HG03064 (cell line): Measurements from ENCODE around the gene RC3H2.
"Not testable (repeated sequence)": the region's sequence is repeated elsewhere in the genome, so short reads cannot be mapped to it uniquely, and the experiment has no call there.

Experiments
- ATAC-seq: cut with Tn5 transposase; IDR thresholded peaks from one replicate; pipeline ENCODE4 v1.9.1; 2021; ENCODE audit warnings: low read depth; ENCODE audit not compliant: unreplicated experiment

The RC3H2 gene

DNA sequence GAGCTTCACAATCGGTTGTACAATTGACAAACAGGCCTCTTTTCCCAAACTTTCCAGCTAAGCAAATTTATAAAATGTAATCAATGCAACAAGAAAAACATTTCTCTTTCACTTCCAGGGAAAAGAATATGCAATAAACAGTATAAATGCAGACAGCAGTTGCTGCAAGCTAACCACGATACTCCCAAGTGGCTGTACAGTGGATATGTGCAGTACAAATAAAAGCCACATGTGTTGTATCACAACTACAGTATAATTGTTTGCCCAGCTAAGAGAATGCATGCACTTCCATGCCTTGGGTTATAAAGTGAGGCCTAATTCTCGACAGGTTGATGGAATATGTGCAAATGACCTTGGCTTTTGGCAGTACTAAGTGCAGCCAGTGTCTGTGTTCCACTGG lies 60.0 kb downstream of the RC3H2 start:
- ATAC-seq, result no peak

DNA sequence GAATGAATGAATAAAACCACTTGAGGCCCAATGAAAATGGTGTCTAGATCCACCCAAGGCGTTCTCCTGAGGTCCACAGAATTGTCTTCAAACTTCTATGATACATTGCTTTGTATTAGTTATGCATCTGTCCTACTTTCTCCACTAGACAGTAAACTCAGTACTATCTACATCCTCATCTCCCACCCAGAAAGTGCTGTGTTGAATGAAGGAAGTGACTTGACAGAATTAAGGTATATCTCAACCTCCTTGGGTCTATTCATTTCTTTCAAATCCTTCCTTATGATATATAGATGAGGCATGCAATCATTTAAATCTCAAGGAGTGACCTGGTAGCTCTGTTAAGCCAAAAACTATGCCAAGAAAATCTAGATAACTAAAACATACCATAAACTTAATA lies 61.0 kb downstream of the RC3H2 start:
- no peak for ATAC-seq

DNA sequence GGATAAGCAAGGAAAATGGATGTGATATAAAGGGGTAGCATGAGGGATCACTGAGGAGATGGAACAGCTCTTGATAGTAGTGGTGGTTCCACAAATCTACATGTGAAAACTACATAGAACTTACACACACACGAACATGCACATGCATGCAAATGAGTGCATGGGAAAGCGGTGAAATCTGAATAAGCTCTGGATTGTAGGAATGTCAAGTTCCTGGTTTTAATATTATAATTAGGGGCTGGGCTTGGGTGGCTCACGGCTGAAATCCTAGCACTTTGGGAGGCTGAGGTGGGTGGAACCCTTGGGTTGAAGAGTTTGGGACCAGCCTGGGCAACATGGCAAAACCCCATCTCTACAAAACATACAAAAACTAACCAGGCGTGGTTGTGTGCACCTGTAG lies 63.7 kb downstream of the RC3H2 start:
- no peak for ATAC-seq

DNA sequence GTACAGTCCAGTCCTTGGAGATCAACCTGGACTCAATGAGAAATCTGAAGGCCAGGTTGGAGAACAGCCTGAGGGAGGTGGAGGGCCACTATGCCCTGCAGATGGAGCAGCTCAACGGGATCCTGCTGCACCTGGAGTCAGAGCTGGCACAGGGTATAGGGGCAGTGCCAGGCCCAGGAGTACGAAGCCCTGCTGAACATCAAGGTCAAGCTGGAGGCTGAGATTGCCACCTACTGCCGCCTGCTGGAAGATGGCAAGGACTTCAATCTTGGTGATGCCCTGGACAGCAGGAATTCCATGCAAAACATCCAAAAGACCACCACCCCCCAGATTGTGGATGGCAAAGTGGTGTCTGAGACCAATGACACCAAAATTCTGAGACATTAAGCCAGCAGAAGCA lies 66.7 kb downstream of the RC3H2 start:
- not testable (repeated sequence) for ATAC-seq

DNA sequence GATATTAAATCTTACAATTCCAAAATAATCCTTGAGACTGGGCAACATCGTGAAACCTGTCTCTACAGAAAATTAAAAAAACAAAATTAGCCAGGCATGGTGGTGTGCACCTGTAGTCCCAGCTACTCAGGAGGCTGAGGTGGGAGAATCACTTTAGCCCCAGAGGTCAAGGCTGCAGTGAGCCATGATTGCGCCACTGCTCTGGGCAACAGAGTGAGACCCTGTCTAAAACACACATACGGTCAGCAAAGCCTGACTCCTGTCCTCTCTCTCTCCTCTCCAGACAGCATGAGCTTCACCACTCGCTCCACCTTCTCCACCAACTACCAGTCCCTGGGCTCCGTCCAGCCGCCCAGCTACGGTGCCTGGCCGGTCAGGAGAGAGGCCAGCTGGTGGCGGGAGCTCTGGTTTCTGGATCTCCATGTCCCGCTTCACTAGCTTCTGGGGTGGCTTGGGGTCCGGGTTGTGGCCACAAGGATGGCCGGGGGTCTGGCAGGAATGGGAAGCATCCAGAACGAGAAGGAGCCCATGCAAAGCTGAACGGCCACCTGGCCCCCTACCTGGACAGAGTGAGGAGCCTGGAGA lies 67.8 kb downstream of the RC3H2 start:
- ATAC-seq, result no peak

DNA sequence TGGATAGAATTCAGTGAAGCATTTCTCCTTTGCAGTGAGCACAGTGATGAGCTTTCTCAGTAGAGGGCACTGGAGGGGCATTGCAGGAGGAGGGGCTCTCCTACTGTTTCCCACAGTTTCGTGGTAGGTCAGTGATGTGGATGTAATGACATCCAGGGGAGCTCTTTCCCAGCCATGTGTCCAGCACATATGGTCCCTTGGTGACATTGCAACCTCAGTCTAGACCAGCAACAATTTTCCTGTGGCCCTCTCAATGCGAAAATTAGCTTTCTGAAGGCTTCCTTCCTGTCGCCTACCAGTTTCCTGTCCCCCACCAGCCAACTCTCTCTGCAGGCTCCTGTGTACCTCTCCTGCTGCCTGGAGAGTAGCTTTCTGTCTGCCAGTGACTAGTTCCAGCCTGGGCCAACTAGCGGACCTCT lies 69.8 kb downstream of the RC3H2 start:
- ATAC-seq, result no peak

DNA sequence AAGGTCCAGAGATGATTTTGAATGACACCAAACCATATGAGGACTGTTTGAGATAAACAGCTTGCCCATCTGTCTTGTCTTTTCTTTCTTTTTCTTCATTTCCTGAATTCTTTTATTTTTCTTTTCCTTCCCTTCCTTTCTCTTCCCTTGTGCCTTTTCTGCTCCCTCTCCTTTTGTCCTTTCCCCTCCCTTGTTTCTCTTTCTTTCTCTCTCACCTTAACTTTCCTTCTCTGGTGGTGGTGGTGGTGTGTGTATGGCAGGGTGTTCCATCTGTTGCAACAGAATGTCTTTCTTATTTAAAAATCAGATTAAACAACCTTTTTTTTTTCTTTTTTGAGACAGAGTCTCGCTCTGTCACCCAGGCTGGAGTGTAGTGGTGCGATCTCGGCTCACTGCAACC lies 73.0 kb downstream of the RC3H2 start:
- ATAC-seq, result no peak

DNA sequence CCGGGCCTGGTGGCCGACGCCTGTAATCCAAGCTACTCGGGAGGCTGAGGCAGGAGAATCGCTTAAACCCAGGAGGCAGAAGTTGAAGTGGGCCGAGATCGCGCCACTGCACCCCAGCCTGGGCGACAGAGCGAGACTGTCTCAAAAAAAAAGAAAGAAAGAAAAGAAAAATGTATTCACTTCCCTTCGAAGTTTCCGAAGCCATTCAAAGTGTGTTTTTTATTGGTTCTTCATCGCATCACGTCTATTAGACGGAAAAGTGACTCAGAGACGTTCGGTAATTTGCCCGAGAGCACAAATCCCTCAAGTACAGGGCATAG lies 76.2 kb downstream of the RC3H2 start:
- ATAC-seq, result not testable (repeated sequence)

DNA sequence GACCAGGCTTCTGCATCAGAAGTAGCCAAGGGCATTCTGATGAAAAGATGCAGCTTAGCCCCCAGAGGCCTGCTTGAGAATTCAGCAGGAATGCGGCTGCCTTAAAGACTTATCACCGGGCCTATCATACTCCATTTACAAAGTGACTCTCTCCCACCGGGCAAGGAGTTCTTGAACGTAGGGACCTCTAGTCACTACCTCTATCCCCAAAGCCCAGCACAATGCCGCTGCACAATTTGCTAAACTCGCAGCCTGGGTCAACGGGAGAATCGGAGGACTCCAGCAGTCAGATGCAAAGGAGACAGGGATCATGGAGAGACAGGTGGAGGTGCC lies 77.4 kb downstream of the RC3H2 start:
- no peak for ATAC-seq

DNA sequence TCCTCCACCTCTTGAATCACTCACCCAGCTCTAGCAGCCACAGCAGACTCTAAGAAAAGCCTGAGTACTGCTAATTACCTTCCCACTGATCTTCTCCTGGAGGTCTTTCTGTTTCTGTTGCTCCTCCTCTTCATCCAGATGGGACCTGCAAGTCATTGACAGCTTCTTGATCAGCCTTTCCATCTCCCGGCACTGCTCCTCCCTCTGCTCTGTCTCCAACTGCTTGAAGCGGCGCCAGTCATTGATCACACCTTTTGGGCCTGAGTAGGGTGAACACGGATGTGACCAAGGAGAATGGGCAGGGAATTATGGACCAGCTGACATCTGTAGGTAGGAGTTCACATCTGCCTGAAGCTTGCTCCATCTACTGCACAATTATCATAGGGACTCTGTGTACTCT lies 82.2 kb downstream of the RC3H2 start:
- ATAC-seq, result no peak

DNA sequence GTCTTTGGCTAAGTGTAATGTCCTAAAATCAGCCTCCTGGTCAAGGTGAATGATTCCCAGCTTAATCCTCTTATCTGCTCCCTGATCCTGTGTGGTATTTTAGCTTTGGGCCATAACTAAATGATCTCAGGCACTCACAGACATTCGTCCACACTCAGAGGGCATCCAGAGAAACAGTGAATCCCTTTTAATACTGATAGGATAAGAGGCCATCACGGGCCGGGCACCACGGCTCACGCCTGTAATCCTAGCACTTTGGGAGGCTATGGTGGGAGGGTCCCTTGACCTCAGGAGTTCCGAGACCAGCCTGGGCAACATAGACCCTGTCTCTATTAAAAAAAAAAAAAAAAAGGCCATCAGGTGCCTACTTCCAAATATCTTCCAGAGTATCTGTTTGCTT lies 83.1 kb downstream of the RC3H2 start:
- no peak for ATAC-seq

DNA sequence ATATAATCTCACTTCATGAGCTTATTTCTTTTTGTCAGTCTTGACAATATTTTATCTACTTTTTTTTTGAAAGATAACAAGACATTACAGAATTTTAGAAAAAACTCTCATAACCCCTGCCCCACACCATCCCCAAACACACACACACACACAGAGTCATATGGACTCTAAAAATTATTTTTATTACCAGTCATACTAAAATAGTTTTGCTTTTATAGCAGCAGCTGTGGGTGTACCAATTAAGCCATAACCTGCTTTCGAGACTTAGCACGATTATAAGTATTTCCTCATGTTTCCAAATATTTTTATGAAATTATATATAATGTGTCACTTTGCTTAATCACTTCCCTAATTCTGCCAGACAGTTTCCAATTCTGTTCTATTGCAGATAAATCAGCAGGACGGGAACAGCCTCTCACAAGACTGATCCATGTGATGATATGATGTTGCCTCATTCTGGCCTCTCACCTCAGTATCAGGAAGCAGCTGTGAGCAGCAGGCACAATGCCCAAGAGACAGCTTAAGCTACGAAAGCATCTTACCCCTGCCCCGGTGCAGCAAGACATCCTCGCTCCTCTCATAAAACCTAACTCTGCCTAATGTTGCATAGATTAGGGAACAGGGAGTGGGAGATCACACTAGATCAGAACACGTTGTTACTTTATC lies 83.7 kb downstream of the RC3H2 start:
- no peak for ATAC-seq

DNA sequence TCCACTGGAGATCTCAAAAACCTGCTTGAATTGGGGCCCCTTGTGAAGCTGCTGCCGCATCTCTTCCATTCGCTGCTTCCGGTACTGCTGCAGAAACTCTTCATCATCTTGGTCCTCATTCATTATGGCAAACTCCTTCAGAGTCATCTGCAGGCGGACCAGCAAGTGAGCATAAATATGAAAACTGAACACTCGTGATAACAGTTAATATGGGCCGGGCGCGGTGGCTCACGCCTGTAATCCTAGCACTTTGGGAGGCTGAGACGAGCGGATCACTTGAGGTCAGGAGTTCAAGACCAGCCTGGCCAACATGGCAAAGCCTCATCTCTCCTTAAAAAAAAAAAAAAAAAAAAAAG lies 84.7 kb downstream of the RC3H2 start:
- no peak for ATAC-seq

DNA sequence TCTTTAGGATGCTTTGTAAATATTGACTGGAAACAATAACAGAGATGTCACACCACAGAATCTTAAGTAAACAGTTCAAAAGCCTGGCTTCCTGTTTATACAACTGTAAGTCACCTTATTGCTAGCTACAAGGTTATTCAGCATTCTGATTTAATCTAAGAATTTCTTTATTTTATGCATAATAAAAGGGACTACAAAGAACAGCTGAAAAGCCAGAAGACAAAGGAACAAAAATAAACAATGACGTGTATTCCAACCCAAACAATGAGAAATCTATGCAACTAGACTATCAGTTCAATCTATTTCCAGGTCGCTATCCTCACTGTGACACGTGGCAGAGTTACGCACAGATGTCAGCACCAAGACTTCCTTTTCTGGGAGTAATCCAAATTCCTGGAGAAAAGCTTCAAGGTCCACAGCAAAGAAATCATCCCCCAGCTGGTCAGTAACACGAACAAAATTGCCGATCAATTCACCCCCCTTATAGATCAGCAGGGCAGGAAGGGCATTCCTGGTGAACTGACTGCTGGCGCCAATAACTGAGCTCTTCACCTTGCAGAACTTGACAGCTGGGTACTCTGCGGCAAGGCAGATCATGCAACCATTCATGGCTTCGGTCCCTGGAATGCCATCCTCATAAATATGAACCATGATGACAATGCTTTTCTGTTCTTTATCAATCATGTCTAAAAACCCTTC lies 85.2 kb downstream of the RC3H2 start:
- ATAC-seq, result no peak

DNA sequence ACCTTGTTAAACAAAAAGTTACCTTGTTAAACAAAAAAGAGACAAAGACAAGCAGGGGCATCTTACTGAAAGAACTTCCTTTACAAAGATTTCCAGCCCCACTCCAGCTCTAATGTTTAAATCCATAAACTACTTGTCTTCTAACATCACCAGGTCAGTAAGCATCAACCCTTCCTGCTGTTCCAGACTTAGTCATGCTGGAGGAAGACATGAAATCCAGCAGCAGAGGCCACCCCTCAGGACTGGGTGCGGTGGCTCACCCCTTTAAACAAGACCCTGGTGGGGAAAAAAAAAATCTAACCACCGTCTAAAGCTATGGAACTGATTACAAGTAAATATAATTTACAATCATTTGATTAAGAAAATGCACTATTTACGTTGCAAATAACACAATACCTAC lies 85.8 kb downstream of the RC3H2 start:
- ATAC-seq, result no peak

DNA sequence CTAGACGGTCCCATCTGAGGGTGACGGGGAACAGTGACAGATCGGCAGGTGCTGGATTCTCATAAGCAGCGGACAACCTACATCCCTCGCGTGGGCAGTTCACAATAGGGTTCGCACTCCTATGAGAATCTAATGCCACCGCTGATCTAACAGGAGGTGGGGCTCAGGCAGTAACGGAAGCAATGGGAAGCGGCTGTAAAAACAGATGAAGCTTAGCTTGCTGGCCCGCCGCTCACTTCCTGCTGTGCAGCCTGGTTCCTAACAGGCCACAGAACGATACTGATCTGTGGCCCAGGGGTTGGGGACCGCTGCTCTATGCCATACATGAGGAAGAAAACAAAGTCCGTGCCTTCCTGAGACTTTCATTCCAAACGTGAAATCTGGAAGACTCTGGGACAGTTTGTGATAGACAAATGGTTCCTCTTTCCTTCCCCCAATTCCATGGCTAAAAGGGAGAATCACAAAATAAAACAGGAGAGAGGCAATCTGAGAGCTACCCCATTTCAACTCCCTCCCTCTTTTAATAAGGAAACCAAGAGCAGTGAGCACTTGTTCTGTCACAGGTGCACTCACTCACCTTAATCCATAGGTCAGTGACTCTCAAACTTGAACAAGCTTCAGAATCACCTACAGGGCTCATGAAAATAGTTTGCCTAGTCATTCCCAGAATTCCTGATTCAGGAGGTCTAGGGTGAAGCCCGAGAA lies 88.8 kb downstream of the RC3H2 start:
- no peak for ATAC-seq

DNA sequence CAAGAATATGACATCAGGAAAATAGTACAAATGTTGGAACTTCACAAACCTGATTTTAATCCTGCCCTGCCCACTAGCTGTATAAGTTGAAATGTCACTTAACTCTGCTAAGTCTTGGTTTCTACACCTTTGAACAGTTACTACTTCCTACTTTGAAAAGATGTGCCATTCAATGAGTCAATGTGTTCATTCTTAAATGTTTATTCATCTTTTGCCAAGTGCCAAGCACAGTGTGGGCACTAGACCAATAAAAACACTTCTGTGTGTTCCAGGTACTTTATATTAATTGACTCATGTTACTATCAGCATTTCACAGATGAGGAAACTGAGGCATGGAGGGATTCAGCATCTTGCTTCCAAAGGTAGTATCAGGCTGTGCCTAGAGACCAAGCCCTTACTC lies 89.6 kb downstream of the RC3H2 start:
- no peak for ATAC-seq

DNA sequence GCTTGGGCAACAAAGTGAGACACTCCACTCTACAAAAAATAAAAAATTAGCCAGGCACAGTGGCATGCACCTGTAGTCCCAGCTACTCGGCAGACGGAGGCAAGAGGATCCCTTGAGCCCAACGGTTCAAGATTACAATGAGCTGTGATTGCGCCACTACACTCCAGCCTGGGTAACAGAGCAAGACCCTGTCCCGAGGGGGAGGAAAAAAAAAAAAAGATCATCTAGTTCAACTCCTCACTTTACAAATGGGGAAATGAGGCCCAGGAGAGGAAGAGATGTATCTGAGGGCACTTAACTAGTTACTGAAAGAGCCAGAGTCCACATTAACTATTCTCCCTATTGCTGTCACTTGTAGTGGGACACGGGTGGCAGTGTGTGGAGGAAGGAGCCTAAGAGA lies 90.6 kb downstream of the RC3H2 start:
- no peak for ATAC-seq

DNA sequence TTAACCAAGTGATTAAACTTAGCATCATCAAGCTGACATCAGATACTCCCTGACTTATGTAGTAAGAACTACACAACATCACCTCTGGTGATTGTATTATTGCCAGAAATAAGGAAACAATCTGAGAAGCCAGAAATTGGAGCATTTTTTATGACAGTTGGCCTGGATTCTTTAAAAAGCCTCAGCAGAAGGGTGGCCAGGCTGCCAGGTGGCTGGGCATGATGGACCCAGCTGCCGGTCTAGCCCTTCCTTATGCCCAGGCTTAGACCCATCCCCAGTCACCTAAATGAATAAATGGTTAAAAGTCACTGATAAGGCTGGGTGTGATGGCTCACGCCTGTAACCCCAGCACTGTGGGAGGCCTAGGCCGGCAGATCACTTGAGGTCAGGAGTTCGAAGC lies 92.4 kb downstream of the RC3H2 start:
- no peak for ATAC-seq

DNA sequence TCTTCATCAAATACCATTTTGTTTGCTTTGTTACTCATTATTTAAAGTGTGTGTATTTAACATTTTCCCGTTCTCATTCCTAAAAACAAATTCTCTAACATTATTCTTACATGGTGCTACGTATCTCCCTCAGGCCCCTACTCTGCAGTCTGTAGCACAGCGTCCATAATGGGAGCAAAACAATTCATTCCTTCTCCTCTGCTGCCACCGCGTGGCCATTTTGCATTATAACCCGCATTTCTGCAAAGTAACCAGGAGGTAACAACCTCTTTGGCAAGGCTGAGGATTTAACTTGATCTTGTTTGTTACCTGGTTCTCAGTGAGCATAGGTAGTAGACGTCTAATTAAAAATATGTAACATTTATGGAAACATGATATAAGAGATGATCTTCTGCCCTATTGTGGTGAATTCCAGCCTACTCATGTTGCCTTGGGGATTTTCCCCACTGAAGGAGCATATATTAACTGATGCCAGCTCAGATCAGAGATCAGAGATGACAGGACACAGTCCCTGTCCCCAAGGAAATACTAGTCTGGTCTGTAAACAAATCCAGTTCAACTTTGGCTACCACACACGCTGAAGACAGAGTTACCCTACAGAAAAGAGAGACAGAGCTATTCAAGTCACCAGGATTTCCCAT lies 94.7 kb downstream of the RC3H2 start:
- peak; percentile 76 for ATAC-seq

DNA sequence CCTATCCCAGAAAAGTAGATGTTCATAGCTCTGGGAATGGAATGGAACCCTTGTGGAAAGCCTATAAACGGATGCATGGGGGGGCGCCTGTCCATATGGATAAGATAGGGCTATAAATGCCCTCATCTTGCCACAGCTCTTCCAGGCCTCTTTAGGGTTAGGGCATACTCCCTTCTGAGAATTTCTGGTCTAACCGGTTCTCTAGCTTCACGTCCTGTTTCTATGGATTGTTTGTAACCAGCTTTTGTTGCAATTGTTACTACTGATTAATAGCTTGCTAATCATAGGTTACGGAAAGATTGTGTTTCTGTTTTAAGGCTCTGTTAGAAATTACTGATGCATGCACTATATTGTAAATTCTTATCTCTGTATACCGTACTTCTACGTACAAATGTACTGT lies 95.9 kb downstream of the RC3H2 start:
- ATAC-seq, result not testable (repeated sequence)
